H1 (cell line): ENCODE results near the gene DYRK1A. TPM values are rescaled to one million over a fixed set of nuclear protein-coding genes. Genes with fewer than 3 reads are reported as not detected.

Experiments
- CTCF ChIA-PET: fragments of 300-600 bp; sonication (Branson Sonifier 250); formaldehyde crosslinking; loops from one replicate; lab custom pipeline; 2021; ENCODE audit not compliant: partially characterized antibody; lab: Charles Lee
- POLR2A ChIA-PET: fragments of 300-600 bp; sonication (Branson Sonifier 250); formaldehyde crosslinking; loops from one replicate; lab custom pipeline; 2021; ENCODE audit warnings: inconsistent platforms; ENCODE audit not compliant: partially characterized antibody; lab: Charles Lee
- DNase-seq, 2 experiments: peaks; one replicate each; pipeline versions ENCODE4 v3.0.0 to v3.0.0-alpha.2; 2010 to 2022; ENCODE audit warnings: low spot score in 2 of 2, low read depth in 1 of 2, mixed read lengths in 1 of 2
- FAIRE-seq: peaks from 2 replicates; lab custom pipeline; 2011; peaks lifted over from hg19 to GRCh38; lab: Jason Lieb, UNC
- H2AFZ ChIP-seq: 2 replicates; pipeline ENCODE4 v1.8.1; 2012; ENCODE audit warnings: low read length, inconsistent platforms
- H2AK5ac ChIP-seq: 2 replicates; pipeline ENCODE4 v1.6.1; 2013; ENCODE audit warnings: low read depth, low read length
- H2BK120ac ChIP-seq: replicated peaks from 2 replicates; pipeline ENCODE3; 2013; ENCODE audit warnings: low read depth, low read length, inconsistent platforms
- H2BK12ac ChIP-seq: 2 replicates; pipeline ENCODE4 v1.6.1; 2013; ENCODE audit warnings: low read depth, low read length
- H2BK15ac ChIP-seq: 2 replicates; pipeline ENCODE4 v1.6.1; 2013; ENCODE audit warnings: low read length
- H2BK20ac ChIP-seq: 2 replicates; pipeline ENCODE4 v1.6.1; 2013; ENCODE audit warnings: low read length
- H2BK5ac ChIP-seq: 2 replicates; pipeline ENCODE4 v1.6.1; 2013; ENCODE audit warnings: low read depth, low read length
- H3K14ac ChIP-seq: 2 replicates; pipeline ENCODE4 v1.6.1; 2013; ENCODE audit warnings: inconsistent platforms; ENCODE audit not compliant: insufficient read length
- H3K18ac ChIP-seq: 2 replicates; pipeline ENCODE4 v1.6.1; 2013; ENCODE audit warnings: low read length; ENCODE audit errors: extremely low read depth
- H3K23ac ChIP-seq: 2 replicates; pipeline ENCODE4 v1.6.1; 2013; ENCODE audit warnings: inconsistent platforms; ENCODE audit not compliant: insufficient read length
- H3K23me2 ChIP-seq: 2 replicates; pipeline ENCODE4 v1.6.1; 2013; ENCODE audit warnings: low read depth, low read length
- H3K27ac ChIP-seq: 2 replicates; pipeline ENCODE4 v1.6.1; 2011; ENCODE audit warnings: low read depth, low read length, inconsistent platforms
- H3K27me3 ChIP-seq, 4 experiments: replicated peaks in 1 of 4; 1 replicate in 1 of 4; 2 replicates in 3 of 4; pipeline versions ENCODE4 v1.6.1 to v1.8.1; 2011 to 2013; ENCODE audit warnings: low read length in 3 of 4, mild to moderate bottlenecking in 3 of 4, inconsistent platforms in 2 of 4, mixed read lengths in 2 of 4, moderate library complexity in 1 of 4; ENCODE audit not compliant: control insufficient read depth in 3 of 4, insufficient read depth in 3 of 4; ENCODE audit errors: extremely low read depth in 1 of 4
- H3K36me3 ChIP-seq, 4 experiments: 2 replicates each; pipeline versions ENCODE4 v1.6.1 to v1.8.1; 2011 to 2013; ENCODE audit warnings: mild to moderate bottlenecking in 4 of 4, low read length in 3 of 4, moderate library complexity in 2 of 4, control low read depth in 1 of 4, inconsistent platforms in 1 of 4; ENCODE audit not compliant: insufficient read depth in 4 of 4, control insufficient read depth in 2 of 4
- H3K4ac ChIP-seq: replicated peaks from 2 replicates; pipeline ENCODE3; 2013; ENCODE audit warnings: low read length, low read depth, mixed read lengths, inconsistent platforms; ENCODE audit not compliant: insufficient read length
- H3K4me1 ChIP-seq, 4 experiments: replicated peaks in 1 of 4; 1 replicate in 1 of 4; 2 replicates in 3 of 4; pipeline versions ENCODE4 v1.6.1 to v1.8.1; 2011 to 2013; ENCODE audit warnings: low read length in 3 of 4, inconsistent platforms in 2 of 4, mixed read lengths in 1 of 4; ENCODE audit not compliant: insufficient read depth in 4 of 4, control insufficient read depth in 3 of 4
- H3K4me2 ChIP-seq, 2 experiments: 2 replicates each; pipeline versions ENCODE4 v1.6.1 to v1.8.1; 2011 to 2013; ENCODE audit warnings: low read depth in 2 of 2, low read length in 2 of 2, control low read depth in 1 of 2, inconsistent platforms in 1 of 2, mild to moderate bottlenecking in 1 of 2; ENCODE audit not compliant: insufficient read depth in 1 of 2
- H3K4me3 ChIP-seq, 4 experiments: fragments of 200-600, 300-600 bp in 1 of 4; sonication (generic), shearing (Covaris generic), sonication (Bioruptor Twin) in 1 of 4; 2 replicates each; pipeline versions ENCODE4 v1.5.1 to v1.8.1; 2011 to 2016; ENCODE audit warnings: low read length in 4 of 4, low read depth in 3 of 4, control low read depth in 2 of 4, inconsistent platforms in 2 of 4, mild to moderate bottlenecking in 2 of 4, mixed read lengths in 1 of 4, moderate library complexity in 1 of 4; ENCODE audit not compliant: insufficient read depth in 2 of 4; ENCODE audit errors: extremely low read depth in 1 of 4
- H3K56ac ChIP-seq: replicated peaks from 2 replicates; pipeline ENCODE3; 2013; ENCODE audit warnings: low read depth, mild to moderate bottlenecking, mixed read lengths, low read length, inconsistent platforms; ENCODE audit not compliant: insufficient read length
- H3K79me1 ChIP-seq: 2 replicates; pipeline ENCODE4 v1.6.1; 2013; ENCODE audit warnings: low read depth, low read length, control low read depth
- H3K79me2 ChIP-seq, 2 experiments: 2 replicates each; pipeline versions ENCODE4 v1.6.1 to v1.8.1; 2012 to 2013; ENCODE audit warnings: low read length in 2 of 2, mild to moderate bottlenecking in 2 of 2, inconsistent platforms in 1 of 2; ENCODE audit not compliant: insufficient read depth in 2 of 2, control insufficient read depth in 1 of 2
- H3K9ac ChIP-seq, 4 experiments: replicated peaks in 1 of 4; 1 replicate in 1 of 4; 2 replicates in 3 of 4; pipeline versions ENCODE4 v1.6.1 to v1.8.1; 2011 to 2013; ENCODE audit warnings: low read depth in 3 of 4, low read length in 3 of 4, control low read depth in 2 of 4, mild to moderate bottlenecking in 2 of 4, moderate library complexity in 2 of 4, inconsistent platforms in 1 of 4; ENCODE audit errors: extremely low read depth in 1 of 4
- H3K9me3 ChIP-seq, 2 experiments: 2 replicates each; pipeline versions ENCODE4 v1.6.1 to v1.8.1; 2012 to 2013; ENCODE audit warnings: mild to moderate bottlenecking in 2 of 2, moderate library complexity in 2 of 2, control low read depth in 1 of 2, inconsistent platforms in 1 of 2, low read depth in 1 of 2, low read length in 1 of 2, mixed read lengths in 1 of 2; ENCODE audit not compliant: insufficient read depth in 2 of 2
- H4K20me1 ChIP-seq, 2 experiments: replicated peaks in 1 of 2; 2 replicates each; pipeline versions ENCODE3 to v1.8.1; 2011 to 2013; ENCODE audit warnings: inconsistent platforms in 2 of 2, low read length in 2 of 2, mild to moderate bottlenecking in 1 of 2; ENCODE audit not compliant: insufficient read depth in 2 of 2, control insufficient read depth in 1 of 2
- H4K5ac ChIP-seq: 2 replicates; pipeline ENCODE4 v1.6.1; 2013; ENCODE audit warnings: low read length, low read depth, mixed read lengths, inconsistent platforms; ENCODE audit not compliant: insufficient read length
- H4K8ac ChIP-seq: 2 replicates; pipeline ENCODE4 v1.8.0; 2013; ENCODE audit warnings: mild to moderate bottlenecking, moderate library complexity, low read length, inconsistent platforms; ENCODE audit not compliant: insufficient read depth; ENCODE audit errors: extremely low read depth
- H4K91ac ChIP-seq: replicated peaks from 2 replicates; pipeline ENCODE3; 2013; ENCODE audit warnings: low read length, mixed read lengths, inconsistent platforms; ENCODE audit not compliant: insufficient read length
- BACH1 ChIP-seq: IDR thresholded peaks from 2 replicates; pipeline ENCODE4 v1.6.1; 2012; ENCODE audit warnings: low read length, improper control_type of control experiment
- E2F6 ChIP-seq: IDR thresholded peaks from 2 replicates; pipeline ENCODE4 v1.6.1; 2012; ENCODE audit warnings: inconsistent platforms
- GABPA ChIP-seq: IDR thresholded peaks from 2 replicates; pipeline ENCODE4 v1.6.1; 2011; ENCODE audit warnings: mild to moderate bottlenecking, low read length, moderate library complexity, borderline replicate concordance; ENCODE audit not compliant: insufficient read depth
- RBBP5 ChIP-seq: IDR thresholded peaks from 2 replicates; pipeline ENCODE4 v1.7.1; 2012; ENCODE audit warnings: low read depth, mild to moderate bottlenecking, inconsistent platforms, low read length, moderate library complexity, borderline replicate concordance
- WGBS, 2 experiments: shearing (Covaris generic) in 1 of 2; methylation state at CpG; one replicate each; pipeline versions ENCODE4 v1.1.6 to v1.1.7; 2013 to 2015; ENCODE audit warnings: low lambda C conversion rate in 2 of 2, mixed read lengths in 2 of 2, inconsistent platforms in 1 of 2, low coverage in 1 of 2, missing lambda C conversion rate in 1 of 2; ENCODE audit not compliant: insufficient replicate concordance in 2 of 2, insufficient coverage in 1 of 2, insufficient read length in 1 of 2; ENCODE audit errors: extremely low coverage in 1 of 2, missing lambda C conversion rate in 1 of 2; 5-methylcytosine and 5-hydroxymethylcytosine counted together
- polyA plus RNA-seq, 7 experiments: library from polyadenylated mRNA; depleted of rRNA in 3 of 7; stranded (reverse) in 5 of 7; unstranded in 2 of 7; fragments of >200 nt in 5 of 7; fragments of 200-250 nt in 2 of 7; gene quantifications; 1 replicate in 5 of 7; 2 replicates in 1 of 7; 4 replicates in 1 of 7; pipeline versions ENCODE4 v1.2.1 to v1.2.3, GENCODE V29; 2011 to 2013; ENCODE audit warnings: missing spikeins in 2 of 7, mixed read lengths in 2 of 7
- total RNA-seq: library from RNA; stranded (reverse); fragmentation: NEBNext Ultra II Directional; extraction: Animal tissue kit (Norgen Biotek cat#: 25700); gene quantifications from 2 replicates; pipeline ENCODE4 v1.2.1, GENCODE V29; 2021

Gene DYRK1A
- total and polyA plus RNA-seq, 2 of the 8 experiments (the other 6 are each of a cell fraction or from before 2014, with no cell fraction given), result 61.1 to 62.2 TPM

- H3K9ac ChIP-seq, result no peak overlapping the region
- WGBS, 2 experiments, result 91% methylated on average over 2 of the region's 2 CpGs; no CpG with 5 or more reads in 1 of the 2 experiments
- peaks cover 27 to 35% of the 10 kb centered on the region in 2 experiments for H4K20me1 ChIP-seq
These were observed 4.4 kb downstream of the DYRK1A start for GRCh38 chr21:37371041-37371397.

More at GRCh38 chr21:37371041-37371397, 4.4 kb downstream of the DYRK1A start:
- no peak overlapping the region for H2BK5ac ChIP-seq
- H3K18ac ChIP-seq, result no peak overlapping the region
- H2BK20ac ChIP-seq, result no peak overlapping the region
- H3K4me3 ChIP-seq, result peak overlapping the region in 1 of 4 experiments; percentile 79; a peak in 2 of 8 replicates
- no peak overlapping the region for H2AK5ac ChIP-seq
- peaks cover 76 to 85% of the 10 kb centered on the region in 2 experiments for H3K79me2 ChIP-seq
- CTCF ChIA-PET, result interaction anchor here (0.8 to 1.9 kb wide), 4 partner anchors 13 to 97 kb away, joined by 3 to 8 read pairs (median 5); no protein-coding TSS in a partner anchor
- peaks cover 0 to 3% (median 1%) of the 10 kb centered on the region in 4 experiments; a peak in 3 of 7 replicates for H3K4me1 ChIP-seq
- FAIRE-seq, result no peak
- no peaks in the 10 kb centered on the region for H3K79me1 ChIP-seq
- H3K27me3 ChIP-seq, result no peaks in the 10 kb centered on the region
- H3K23ac ChIP-seq, result no peak overlapping the region
- no peak overlapping the region for H2AFZ ChIP-seq
- no peak overlapping the region for H2BK15ac ChIP-seq
- no peak overlapping the region for H3K4ac ChIP-seq
- no peak for DNase-seq
- no peaks in the 10 kb centered on the region for H3K9me3 ChIP-seq
- no peak overlapping the region for H3K56ac ChIP-seq
- no peak overlapping the region for H2BK12ac ChIP-seq
- H3K27ac ChIP-seq, result no peak overlapping the region
- TF ChIP-seq BACH1, result no peak
- TF ChIP-seq RBBP5, result no peak
- TF ChIP-seq GABPA, result no peak
- no peak for TF ChIP-seq E2F6
- TF ChIP-seq, all 59 proteins: peak for 0
- H4K5ac ChIP-seq, result no peak overlapping the region
- no peaks in the 10 kb centered on the region for H3K36me3 ChIP-seq
- H3K23me2 ChIP-seq, result peaks cover 7% of the 10 kb centered on the region; the same call in 1 of the 2 replicates
- no peak overlapping the region for H3K14ac ChIP-seq
- H3K4me2 ChIP-seq, result peak overlapping the region in 1 of 2 experiments; percentile 89; a peak in 2 of 4 replicates
- POLR2A ChIA-PET, result interaction anchor here (0.7 to 4.7 kb wide), 2 partner anchors 56 to 104 kb away, joined by 3 to 21 read pairs; partner anchors contain the start of gene VPS26C
- no peak overlapping the region for H4K8ac ChIP-seq
- no peak overlapping the region for H4K91ac ChIP-seq
- H2BK120ac ChIP-seq, result no peak overlapping the region
